ENCODE data around the gene RAB41. TPM values are rescaled to one million over a fixed set of nuclear protein-coding genes. Genes with fewer than 3 reads are reported as not detected.
"Not testable (repeated sequence)": the region's sequence is repeated elsewhere in the genome, so short reads cannot be mapped to it uniquely, and the experiment has no call there.

RAB41 gene
- total and polyA plus RNA-seq, 4 donors, result not detected

DNA sequence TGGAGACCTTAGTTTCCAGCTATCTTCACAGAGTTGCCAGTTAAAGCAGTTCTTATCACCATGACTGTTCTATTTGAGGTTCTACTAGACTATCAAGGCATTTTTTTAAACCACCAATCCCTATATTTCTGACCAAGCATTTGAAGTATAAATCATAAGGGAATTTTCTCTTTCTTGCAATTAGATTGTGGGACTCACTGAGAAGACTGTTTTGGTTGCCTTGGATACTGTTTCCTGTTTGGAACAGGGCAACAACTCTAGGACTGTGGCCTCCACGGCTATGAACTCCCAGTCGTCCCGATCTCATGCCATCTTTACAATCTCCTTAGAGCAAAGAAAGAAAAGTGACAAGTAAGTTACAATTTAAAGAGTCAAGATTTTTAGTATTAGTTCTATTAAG is 19.7 kb downstream of the RAB41 start:
- Histone ChIP-seq H3K27ac (ENCODE audit: low read depth in 1 of 2, low read length in 1 of 2) (no peak overlapping the region), H3K36me3 (ENCODE audit: control insufficient read depth in 4 of 4, insufficient read depth in 4 of 4, low read length in 4 of 4) (no peaks in the 10 kb centered on the region), H3K9ac (ENCODE audit: insufficient read depth in 1 of 2, low read length in 2 of 2) (no peak overlapping the region), H3K27me3 (ENCODE audit: control insufficient read depth in 3 of 3, insufficient read depth in 3 of 3, low read length in 2 of 3) (no peaks in the 10 kb centered on the region), H3K4me3 (no peak overlapping the region), H3K4me1 (ENCODE audit: control insufficient read depth in 5 of 5, insufficient read depth in 5 of 5, low read length in 5 of 5) (no peaks in the 10 kb centered on the region), H3K9me3 (ENCODE audit: control insufficient read depth in 4 of 4, insufficient read depth in 3 of 4, low read length in 3 of 4) (no peaks in the 10 kb centered on the region)
- ATAC-seq (ENCODE audit: insufficient read depth, low FRiP score), result no peak
- TF ChIP-seq, protein P1, sequence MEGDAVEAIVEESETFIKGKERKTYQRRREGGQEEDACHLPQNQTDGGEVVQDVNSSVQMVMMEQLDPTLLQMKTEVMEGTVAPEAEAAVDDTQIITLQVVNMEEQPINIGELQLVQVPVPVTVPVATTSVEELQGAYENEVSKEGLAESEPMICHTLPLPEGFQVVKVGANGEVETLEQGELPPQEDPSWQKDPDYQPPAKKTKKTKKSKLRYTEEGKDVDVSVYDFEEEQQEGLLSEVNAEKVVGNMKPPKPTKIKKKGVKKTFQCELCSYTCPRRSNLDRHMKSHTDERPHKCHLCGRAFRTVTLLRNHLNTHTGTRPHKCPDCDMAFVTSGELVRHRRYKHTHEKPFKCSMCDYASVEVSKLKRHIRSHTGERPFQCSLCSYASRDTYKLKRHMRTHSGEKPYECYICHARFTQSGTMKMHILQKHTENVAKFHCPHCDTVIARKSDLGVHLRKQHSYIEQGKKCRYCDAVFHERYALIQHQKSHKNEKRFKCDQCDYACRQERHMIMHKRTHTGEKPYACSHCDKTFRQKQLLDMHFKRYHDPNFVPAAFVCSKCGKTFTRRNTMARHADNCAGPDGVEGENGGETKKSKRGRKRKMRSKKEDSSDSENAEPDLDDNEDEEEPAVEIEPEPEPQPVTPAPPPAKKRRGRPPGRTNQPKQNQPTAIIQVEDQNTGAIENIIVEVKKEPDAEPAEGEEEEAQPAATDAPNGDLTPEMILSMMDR (IDR thresholded peaks at IDR 0.05; ENCODE audit: control extremely low read depth, extremely low read depth), result no peak
- 60 to 66% methylated on average over 3 of the region's 3 CpGs for WGBS, 2 donors
- peak in 1 of 3 donors; percentile 8 for DNase-seq

DNA sequence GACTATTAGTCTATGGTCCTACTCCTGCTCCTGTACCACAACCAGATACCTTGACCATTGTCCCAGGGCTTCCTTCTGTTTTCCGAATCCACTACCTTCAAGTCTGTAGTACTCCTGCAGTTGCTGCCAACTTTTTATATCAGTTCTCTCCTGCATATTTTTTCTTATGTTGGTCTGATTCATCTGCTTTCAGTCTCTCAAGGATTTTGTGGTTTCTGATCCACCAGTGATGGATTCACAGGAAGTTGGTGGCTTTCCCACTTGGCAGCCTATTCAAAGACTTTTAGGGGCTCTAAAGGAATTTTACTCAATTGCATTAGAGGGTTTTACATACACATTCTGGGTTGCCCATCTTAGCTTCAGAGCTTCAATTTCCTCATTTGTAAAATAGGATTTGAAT is 31.5 kb downstream of the RAB41 start:
- Histone ChIP-seq H3K36me3 (ENCODE audit: control insufficient read depth in 4 of 4, insufficient read depth in 4 of 4, low read length in 4 of 4) (no peaks in the 10 kb centered on the region), H3K27ac (ENCODE audit: low read depth in 1 of 2, low read length in 1 of 2) (no peak overlapping the region), H3K27me3 (ENCODE audit: control insufficient read depth in 3 of 3, insufficient read depth in 3 of 3, low read length in 2 of 3) (no peaks in the 10 kb centered on the region), H3K9ac (ENCODE audit: insufficient read depth in 1 of 2, low read length in 2 of 2) (no peak overlapping the region), H3K4me3 (no peak overlapping the region), H3K9me3 (ENCODE audit: control insufficient read depth in 4 of 4, insufficient read depth in 3 of 4, low read length in 3 of 4) (peaks cover 0 to 3% (median under 1%) of the 10 kb centered on the region in 4 donors), H3K4me1 (ENCODE audit: control insufficient read depth in 5 of 5, insufficient read depth in 5 of 5, low read length in 5 of 5) (no peaks in the 10 kb centered on the region)
- 93 to 94% methylated on average over 1 of the region's 1 CpG for WGBS, 2 donors
- TF ChIP-seq, protein P1 (IDR thresholded peaks at IDR 0.05; ENCODE audit: control extremely low read depth, extremely low read depth), result no peak
- DNase-seq, result no peak
- ATAC-seq (ENCODE audit: insufficient read depth, low FRiP score), result no peak

GRCh38 chrX:70322784-70323183 is 40.8 kb downstream of the RAB41 start:
- no peak overlapping the region for H3K27ac ChIP-seq (ENCODE audit: low read depth in 1 of 2, low read length in 1 of 2)
- DNase-seq, result no peak
- H3K4me1 ChIP-seq (ENCODE audit: control insufficient read depth in 5 of 5, insufficient read depth in 5 of 5, low read length in 5 of 5), result no peaks in the 10 kb centered on the region
- no peaks in the 10 kb centered on the region for H3K27me3 ChIP-seq (ENCODE audit: control insufficient read depth in 3 of 3, insufficient read depth in 3 of 3, low read length in 2 of 3)
- no peak for ATAC-seq (ENCODE audit: insufficient read depth, low FRiP score)
- 89 to 96% methylated on average over 4 of the region's 4 CpGs for WGBS, 2 donors
- TF ChIP-seq, protein P1 (IDR thresholded peaks at IDR 0.05; ENCODE audit: control extremely low read depth, extremely low read depth), result no peak
- H3K9ac ChIP-seq (ENCODE audit: insufficient read depth in 1 of 2, low read length in 2 of 2), result no peak overlapping the region
- no peaks in the 10 kb centered on the region for H3K36me3 ChIP-seq (ENCODE audit: control insufficient read depth in 4 of 4, insufficient read depth in 4 of 4, low read length in 4 of 4)
- H3K9me3 ChIP-seq (ENCODE audit: control insufficient read depth in 4 of 4, insufficient read depth in 3 of 4, low read length in 3 of 4), result no peaks in the 10 kb centered on the region
- H3K4me3 ChIP-seq, result no peak overlapping the region

DNA sequence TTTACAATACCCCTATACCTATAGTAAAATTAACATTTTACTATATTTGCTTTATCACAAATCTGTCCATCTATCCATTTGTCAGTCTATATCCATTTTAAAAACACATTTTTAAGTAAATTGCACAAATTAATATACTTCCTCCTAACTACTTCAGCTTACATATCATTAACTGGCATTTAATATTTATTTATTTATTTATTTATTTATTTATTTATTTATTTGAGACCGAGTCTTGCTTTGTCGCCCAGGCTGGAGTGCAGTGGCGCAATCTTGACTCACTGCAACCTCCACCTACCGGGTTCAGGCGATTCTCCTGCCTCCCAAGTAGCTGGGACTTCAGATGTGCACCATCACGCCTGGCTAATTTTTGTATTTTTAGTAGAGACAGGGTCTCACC is 41.7 kb downstream of the RAB41 start:
- not testable (repeated sequence) for H3K27me3 ChIP-seq (ENCODE audit: control insufficient read depth in 3 of 3, insufficient read depth in 3 of 3, low read length in 2 of 3); H3K27ac ChIP-seq (ENCODE audit: low read depth in 1 of 2, low read length in 1 of 2); ATAC-seq (ENCODE audit: insufficient read depth, low FRiP score); H3K9me3 ChIP-seq (ENCODE audit: control insufficient read depth in 4 of 4, insufficient read depth in 3 of 4, low read length in 3 of 4); DNase-seq; H3K9ac ChIP-seq (ENCODE audit: insufficient read depth in 1 of 2, low read length in 2 of 2); H3K4me1 ChIP-seq (ENCODE audit: control insufficient read depth in 5 of 5, insufficient read depth in 5 of 5, low read length in 5 of 5); H3K4me3 ChIP-seq; H3K36me3 ChIP-seq (ENCODE audit: control insufficient read depth in 4 of 4, insufficient read depth in 4 of 4, low read length in 4 of 4)
- 90 to 98% methylated on average over 6 of the region's 6 CpGs for WGBS, 2 donors
